HEK293 (cell line): Measurements from ENCODE around the gene PRKAG2.

ENCODE experiments used
- CTCF ChIP-seq: fragments of 450-650 bp; formaldehyde crosslinking; IDR thresholded peaks from 2 replicates; pipeline ENCODE4 v1.5.1; 2016; ENCODE audit warnings: missing biosample characterization, missing genetic modification characterization
- HIC1 ChIP-seq: fragments of 450-650 bp; formaldehyde crosslinking; IDR thresholded peaks from 2 replicates; pipeline ENCODE4 v1.5.1; 2016; ENCODE audit warnings: missing biosample characterization, missing genetic modification characterization
- REST ChIP-seq: fragments of 450-650 bp; formaldehyde crosslinking; IDR thresholded peaks from 2 replicates; pipeline ENCODE4 v1.5.1; 2016; ENCODE audit warnings: missing biosample characterization, missing genetic modification characterization
- YY1 ChIP-seq: fragments of 450-650 bp; formaldehyde crosslinking; IDR thresholded peaks from 2 replicates; pipeline ENCODE4 v1.5.1; 2018; ENCODE audit warnings: missing biosample characterization, missing genetic modification characterization
- ZBTB1 ChIP-seq: fragments of 450-650 bp; formaldehyde crosslinking; IDR thresholded peaks from 2 replicates; pipeline ENCODE4 v1.5.1; 2016; ENCODE audit warnings: missing biosample characterization, missing genetic modification characterization
- ZNF350 ChIP-seq: fragments of 450-650 bp; formaldehyde crosslinking; IDR thresholded peaks from 2 replicates; pipeline ENCODE4 v1.5.0; 2017; ENCODE audit warnings: missing biosample characterization, mild to moderate bottlenecking, missing genetic modification characterization
- ZNF354C ChIP-seq: fragments of 450-650 bp; formaldehyde crosslinking; IDR thresholded peaks from 2 replicates; pipeline ENCODE4 v1.5.1; 2016; ENCODE audit warnings: missing biosample characterization, missing genetic modification characterization, low read depth, borderline replicate concordance
- ZNF677 ChIP-seq: fragments of 450-650 bp; IDR thresholded peaks from 2 replicates; pipeline ENCODE4 v1.5.0; 2018; ENCODE audit warnings: missing biosample characterization, mild to moderate bottlenecking, missing genetic modification characterization, moderate library complexity
- ZNF692 ChIP-seq: fragments of 450-650 bp; formaldehyde crosslinking; IDR thresholded peaks from 2 replicates; pipeline ENCODE4 v1.5.1; 2016; ENCODE audit warnings: missing biosample characterization, missing genetic modification characterization

- peak; percentile 50; the same call in 1 of the 2 replicates for TF ChIP-seq REST
- TF ChIP-seq ZNF350 (tag by site-specific recombination), result no peak
- no peak for TF ChIP-seq ZNF692
- peak; percentile 37; the same call in 1 of the 2 replicates for TF ChIP-seq CTCF (tag by site-specific recombination)
- no peak for TF ChIP-seq YY1
- TF ChIP-seq ZBTB1, result no peak
- no peak for TF ChIP-seq ZNF354C (tag by site-specific recombination)
- no peak for TF ChIP-seq HIC1 (tag by site-specific recombination)
- no peak for TF ChIP-seq ZNF677 (tag by site-specific recombination)
Observed at GRCh38 chr7:151518105-151518946, 358.6 kb downstream of the PRKAG2 start.
